KG1 (cell line): Measurements from ENCODE around the gene IRF6.
"Not testable (repeated sequence)": the region's sequence is repeated elsewhere in the genome, so short reads cannot be mapped to it uniquely, and the experiment has no call there.

Source experiments
- DNase-seq: peaks from one replicate; lab custom pipeline; 2025; lab: John Stamatoyannopoulos, UW

IRF6 gene

DNA sequence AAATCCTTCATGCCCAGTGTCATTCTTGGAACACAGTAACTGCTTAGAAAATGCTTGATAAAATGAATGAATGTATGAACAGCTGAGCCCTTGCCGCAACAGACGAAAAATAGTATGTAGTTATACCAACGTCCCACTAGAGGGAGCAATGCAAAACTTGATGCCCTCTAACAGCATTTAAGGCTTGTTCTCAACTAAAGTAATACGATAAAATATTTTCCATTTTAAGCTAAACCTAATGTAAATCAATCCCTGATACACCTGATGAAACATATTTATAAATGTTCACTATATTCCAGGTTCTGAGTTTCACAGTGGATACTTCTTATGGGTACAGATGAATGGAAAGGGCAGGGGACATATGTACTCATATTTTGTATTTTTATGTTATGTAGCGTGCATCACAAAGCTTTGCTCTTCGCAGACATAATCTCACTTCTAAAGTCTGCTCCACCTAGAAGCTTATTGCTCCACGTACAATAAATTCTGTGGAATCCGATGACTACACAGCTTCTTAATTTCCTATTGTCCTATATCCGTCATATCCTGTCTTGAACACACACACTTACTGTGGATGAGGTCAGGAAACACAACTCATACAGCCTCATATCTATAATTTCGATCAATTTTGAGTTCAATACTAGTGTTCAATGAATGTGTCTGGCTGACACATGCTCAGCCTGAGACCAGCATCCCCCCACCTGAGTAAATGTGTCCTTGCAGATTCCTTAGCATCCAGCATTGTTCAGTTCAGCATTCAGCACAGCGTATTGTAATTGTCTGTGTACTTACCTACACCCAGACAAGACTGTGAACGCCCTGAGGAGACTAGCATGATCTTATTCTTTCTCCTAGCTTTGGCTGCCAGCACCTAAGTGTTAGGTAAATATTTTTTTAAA is 17.4 kb upstream of the IRF6 start:
- DNase-seq, result peak; percentile 12

DNA sequence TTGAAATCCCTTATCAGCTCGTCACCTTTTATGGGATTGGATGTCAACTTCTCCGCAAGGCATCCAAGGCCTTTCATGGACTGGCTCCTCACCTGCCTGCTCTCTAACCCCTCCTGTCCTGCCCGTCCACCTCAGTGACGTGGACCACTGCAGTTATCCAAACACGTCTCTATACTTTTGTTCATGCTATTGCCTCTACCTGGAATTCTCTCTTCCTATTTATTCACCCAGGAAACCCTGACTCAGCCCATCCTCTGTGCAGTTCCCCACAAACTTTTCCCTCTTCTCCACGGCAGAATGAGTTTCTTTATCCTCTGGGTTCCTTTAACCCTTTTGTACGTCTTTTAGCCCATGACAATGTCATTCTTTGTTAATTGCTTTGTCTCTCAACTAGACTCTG is 16.8 kb upstream of the IRF6 start:
- DNase-seq, result no peak

DNA sequence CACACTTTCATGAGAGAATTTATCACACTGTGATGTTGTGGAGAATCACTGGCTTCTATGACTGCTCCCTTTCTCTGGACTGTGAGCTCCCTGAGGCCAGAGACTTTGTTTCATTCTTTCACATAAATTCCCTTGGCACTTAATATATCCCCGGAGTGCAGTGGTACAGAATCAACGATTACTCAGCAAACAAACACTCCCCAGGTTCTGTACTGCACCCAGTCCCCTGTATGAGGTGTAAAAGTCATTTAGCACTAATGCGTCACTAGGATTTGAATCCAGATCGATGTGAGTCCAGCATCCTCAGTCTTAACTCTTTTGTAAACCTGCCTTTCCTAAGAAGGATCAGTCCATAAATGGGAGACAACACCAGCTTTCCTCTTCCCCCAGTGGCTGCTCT is 15.0 kb upstream of the IRF6 start:
- DNase-seq, result no peak

DNA sequence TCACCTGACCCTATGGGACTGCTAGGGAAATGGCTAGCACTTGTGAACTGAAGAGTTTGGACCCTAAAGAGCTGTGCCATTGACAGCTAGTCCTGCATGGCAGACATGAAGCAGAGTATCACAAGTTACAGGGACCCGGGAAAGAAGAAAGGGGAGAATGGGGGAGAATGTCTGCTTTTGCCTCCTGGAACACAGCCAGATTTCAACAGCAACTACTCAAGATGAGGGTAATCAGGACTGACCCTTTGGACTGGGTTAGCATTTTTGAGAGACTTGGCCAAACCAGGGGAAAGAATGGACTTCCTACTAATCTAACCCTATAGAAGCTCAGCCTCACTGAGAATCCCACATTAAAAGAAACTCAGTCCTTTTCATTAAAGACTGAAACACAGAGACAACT is 13.1 kb upstream of the IRF6 start:
- DNase-seq, result no peak

DNA sequence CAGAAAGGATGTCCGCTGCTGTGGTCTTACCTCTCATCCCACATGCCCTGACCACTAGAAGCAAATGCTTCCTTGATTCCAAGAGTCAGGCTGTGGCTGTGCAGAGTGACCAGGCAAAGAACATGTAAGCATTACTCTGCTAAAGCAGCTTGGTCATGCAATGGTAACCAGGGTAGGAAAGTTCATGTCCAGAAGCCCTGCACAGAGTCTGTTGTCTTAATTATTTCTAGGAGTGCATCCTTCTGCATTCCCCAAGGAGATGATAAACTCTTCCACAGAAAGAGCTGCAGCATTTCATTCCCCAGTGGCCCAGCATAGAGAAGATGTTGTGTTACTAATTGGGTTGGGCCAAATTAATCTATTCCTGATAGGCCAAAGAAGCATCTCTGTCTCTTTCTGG is 11.7 kb upstream of the IRF6 start:
- DNase-seq, result no peak

DNA sequence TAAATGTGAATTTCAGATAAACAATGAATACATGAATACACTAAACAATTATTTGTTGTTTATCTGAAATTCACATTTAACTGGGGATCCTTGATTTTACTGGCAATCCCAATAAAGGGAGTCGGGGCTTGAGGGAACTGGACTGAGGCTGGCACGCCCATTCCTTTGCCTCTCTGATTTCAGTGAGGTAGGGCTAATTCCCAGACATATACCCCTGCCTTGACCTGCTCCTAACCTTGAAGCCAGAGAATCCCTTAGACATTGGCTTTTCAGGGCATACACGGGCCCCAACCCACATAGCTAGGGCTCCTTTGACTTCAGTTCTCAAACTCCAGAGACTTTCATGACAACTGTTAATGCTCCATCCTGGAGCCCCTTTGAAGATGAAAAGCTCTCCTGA is 11.0 kb upstream of the IRF6 start:
- DNase-seq, result no peak

DNA sequence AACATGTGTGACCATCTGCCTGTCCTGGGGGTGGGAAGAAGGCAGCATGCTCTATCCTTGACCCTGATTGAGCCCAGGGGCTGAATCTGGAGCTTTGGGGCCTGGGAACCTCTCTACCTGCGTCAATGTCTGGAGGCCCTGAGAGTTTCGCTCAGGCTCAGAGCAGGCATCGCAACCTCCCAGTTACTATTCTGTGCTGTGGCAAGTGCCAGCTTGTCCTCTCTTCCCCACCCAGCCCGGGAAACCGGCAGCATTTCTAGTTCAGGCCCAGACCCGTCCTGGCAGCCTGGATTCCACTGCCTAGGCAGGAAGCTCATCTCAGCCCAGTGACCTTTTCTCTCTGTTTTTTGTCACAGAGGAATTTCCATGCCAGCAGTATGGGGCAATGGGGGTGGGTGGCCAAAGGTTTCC is 10.0 kb upstream of the IRF6 start:
- no peak for DNase-seq

DNA sequence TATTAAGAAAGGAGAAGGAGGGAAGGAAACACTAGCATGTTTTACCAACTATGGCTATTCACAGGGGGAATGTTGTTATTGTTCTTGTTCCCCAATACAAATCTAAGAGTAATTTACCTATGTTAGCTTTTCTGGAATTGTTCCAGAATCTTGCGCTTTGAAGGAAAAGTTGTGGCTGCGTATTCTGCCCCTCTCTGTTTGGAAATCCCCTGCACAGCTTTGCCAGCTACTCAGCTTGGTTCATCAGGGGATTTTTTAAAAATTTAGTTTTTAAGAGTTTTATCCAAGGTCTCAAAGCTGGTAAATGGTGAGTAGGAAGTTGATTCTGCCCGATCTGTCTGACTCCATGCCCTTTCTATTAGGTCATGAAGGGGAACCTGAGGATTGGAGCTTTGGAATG is 9.5 kb upstream of the IRF6 start:
- no peak for DNase-seq

DNA sequence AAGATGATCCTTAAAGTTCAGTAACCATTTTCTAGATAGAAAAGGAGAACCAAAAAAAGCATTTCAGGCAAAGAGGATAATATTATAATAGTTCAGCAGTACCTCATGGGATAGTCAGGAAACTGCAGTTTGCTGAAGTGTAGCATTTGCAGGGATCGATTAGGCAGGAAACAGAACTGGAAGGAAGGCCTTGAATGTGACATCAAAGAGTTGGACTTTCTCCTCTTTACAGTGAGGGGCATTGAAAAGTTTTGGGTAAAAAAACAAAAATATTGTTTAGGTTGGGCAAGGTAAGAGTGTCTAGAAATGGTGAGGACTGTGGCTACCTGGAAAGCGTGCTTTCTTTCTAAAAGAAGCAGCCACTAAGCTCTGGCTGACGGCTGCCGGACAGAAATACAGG is 8.0 kb upstream of the IRF6 start:
- DNase-seq, result no peak

DNA sequence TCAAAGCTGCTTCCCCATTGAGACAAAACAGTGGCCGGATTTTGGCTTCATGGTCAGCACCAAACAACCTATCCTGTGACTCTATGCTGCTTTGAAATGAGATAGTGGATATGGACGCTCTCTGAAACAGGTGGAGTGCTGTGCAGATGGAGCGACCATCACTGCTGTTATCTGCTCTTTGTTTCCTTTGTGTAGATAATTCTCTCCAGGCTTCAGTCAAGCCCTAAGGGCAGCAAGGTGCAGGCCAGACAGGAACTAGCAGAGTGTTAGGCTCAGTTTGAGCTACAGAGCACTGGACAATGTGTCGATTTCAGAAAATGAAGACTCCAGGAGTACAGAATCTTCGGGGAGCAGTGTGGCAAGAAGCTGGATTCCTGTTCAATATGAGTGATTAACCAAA is 4.8 kb upstream of the IRF6 start:
- DNase-seq, result no peak

DNA sequence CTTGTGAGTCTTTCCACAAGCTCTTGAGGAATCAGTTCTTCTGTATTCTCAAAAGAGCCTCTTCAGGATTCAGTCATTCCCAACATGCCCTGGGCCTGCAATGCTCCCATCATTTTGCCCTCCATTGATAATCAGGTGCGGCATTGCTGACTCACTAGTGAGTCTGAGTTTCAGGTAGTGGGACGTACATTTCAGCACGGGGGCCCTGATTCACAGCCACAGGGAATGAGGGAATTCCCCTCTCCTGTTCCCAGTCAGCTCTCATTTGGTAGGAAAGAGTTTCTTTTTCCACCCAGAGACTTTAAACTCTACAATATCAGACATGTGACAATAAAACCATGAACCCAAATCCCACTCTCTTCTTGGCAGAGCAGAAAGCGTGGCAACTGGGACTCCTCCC is 3.7 kb upstream of the IRF6 start:
- no peak for DNase-seq

DNA sequence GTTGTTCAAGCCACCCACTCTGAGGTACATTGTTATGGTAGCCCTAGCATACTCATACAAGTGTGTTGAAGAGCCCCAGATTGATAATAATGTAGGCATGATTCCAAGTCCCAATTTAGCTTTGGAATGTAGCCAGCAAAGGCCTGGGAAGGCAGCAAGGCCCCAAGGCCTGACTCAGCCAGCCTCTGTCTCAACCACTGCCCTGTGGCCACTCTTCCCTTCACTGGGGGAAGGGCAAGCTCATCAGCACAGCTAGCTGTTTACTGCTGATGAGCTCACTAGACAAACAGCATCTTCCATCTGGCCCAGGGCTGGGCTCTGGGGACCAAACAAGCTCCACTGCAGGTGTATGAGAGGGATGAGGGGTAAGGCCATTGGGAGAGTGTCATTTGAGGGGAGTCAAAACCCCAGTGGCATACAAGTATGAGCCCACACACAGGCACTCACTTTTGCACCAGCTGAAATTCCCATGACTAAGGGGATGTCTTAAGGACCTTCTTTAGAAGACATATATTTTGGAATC is 2.2 kb upstream of the IRF6 start:
- no peak for DNase-seq

DNA sequence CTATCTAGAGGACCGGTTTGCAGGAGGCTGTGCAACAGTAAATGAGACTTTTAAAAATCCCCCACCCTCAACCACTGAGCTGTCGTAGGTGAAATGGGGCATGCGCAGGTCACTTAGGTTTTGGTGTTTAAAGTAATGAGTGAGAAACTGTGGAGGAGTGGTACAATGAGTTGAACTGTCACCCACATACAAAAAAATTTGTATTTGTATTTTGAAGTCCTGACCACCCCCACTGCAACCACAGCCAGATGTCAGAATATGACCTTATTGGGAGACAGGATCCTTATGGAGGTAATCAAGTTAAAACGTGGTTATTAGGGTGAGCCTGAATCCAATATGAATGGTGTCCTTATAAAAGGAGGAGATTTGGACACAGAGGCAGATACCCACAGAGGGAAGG is 1.6 kb upstream of the IRF6 start:
- DNase-seq, result no peak

DNA sequence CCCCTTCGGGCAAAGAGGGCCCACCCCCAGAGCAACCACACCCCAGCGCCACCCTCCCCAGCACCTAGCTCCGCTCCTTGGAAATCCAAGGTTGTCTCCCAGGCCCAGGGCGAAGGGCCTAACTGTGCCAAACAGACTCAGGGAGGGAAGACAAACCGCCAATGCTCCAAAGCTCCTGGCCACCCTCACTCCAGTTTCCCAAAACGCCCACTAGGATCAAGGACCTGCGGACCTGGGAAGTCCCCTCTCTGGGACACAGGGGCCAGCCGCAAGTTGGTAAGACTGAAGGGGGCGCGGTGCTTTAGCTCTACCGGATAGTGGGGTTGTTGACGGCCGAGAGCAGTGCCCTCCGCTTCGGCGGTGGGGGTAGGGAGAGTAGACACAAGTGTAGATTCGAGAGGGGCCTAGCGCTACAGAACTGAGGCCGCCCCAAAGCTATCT is 581 bp downstream of the IRF6 start:
- no peak for DNase-seq

DNA sequence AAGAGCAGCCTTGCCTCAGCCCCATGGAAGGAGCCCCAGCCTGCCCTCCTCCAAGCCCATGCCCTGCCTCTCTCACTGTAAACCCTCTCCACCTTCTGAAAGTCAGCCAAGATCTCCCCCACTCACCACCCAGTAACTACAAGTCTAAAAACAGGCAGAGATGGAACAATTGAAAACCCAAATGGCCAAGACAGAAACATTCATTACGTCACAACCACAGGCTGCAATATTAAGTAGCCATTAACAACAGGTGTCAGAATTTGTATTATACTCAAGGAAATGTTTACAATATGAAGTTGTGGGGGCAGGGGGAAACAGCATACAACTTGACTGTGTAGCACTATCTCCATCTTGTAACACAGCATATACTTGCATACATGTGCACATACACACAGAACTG is 2.4 kb downstream of the IRF6 start:
- DNase-seq, result no peak

DNA sequence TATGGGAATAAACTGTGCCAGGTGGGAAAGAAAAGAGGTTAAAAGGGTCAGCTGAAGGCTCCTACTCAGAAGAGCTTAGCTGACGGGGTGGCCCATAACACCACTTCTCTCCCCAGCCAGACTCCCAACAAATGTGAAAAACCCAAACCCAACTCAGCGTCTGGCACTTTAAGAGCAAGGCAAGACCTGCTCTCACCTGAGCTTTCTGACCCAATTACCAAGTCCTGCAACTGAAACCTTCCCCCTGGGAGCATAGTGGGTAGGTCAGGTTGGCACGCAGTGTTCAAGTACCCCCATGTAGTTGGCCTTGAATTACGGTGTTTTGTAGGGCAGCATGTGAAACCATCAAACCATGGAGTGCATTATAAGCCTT is 3.2 kb downstream of the IRF6 start:
- no peak for DNase-seq

DNA sequence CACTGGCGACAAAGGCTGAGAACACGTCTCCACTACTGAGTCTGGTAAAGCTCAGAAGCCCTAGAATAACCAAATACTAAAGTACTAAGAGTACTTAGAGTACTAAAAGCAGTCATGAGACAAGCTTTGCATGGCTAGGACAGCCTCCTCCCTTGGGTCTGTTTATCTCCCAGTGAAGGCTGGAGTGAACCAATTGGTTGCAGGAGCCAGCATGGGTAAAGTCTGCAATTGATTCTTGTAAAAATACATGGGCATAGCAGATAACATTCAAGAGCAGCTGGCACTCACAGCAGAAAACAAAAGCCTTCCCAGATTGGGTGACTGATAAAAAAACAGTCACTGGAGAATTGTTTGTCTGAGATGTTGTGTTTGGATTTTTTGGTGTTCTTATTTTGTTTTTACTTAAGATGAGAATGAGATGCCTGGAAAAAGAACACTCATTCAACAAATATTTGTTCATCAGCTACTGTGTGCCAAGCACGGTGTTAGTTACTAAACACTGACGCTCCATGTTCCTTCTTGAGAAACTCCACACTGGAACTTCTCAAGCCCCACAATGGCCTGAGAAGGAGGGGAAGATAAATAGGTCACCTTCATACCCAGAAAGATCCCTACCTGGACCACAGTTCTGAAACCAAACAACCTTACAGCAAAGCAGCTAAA is 3.7 kb downstream of the IRF6 start:
- no peak for DNase-seq

DNA sequence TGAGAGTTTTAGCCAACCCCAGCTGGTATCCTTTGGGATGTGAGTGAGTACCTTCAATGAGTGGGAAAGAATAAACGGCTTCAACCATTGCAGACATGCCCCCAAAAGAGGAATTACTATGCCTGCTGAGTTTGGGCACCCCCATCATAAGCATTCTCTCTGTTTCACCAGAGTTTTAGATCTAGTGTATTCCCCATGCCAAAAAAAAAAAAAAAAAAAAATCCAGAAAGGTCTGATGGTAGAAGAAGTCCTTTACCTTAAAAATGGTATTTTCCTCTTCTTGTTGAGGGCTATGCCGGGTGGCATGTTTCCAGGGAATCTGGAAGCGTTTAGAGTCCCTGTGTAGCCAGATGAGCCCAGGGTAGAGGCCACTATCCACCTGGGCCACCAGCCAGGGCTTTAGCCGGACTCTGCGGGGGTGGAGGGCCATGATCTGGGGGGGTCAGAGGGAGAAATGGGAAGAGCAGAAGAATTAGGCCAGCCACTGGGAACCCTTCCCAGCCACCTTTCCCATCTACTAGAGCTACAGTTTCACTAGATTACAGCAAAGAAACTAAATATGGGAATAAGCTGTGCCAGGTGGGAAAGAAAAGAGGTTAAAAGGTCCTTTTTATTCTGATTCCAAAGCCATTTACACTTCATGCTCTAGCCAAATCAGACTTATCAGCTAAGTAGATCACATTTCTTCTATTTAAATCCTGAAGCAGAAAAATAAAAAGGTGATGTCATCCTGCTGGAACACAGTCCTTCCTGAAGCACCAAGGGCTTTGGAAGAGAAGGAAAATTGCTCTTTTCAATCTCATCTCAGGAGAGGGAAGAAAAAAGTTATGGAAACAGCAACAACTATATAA is 4.7 kb downstream of the IRF6 start:
- no peak for DNase-seq

DNA sequence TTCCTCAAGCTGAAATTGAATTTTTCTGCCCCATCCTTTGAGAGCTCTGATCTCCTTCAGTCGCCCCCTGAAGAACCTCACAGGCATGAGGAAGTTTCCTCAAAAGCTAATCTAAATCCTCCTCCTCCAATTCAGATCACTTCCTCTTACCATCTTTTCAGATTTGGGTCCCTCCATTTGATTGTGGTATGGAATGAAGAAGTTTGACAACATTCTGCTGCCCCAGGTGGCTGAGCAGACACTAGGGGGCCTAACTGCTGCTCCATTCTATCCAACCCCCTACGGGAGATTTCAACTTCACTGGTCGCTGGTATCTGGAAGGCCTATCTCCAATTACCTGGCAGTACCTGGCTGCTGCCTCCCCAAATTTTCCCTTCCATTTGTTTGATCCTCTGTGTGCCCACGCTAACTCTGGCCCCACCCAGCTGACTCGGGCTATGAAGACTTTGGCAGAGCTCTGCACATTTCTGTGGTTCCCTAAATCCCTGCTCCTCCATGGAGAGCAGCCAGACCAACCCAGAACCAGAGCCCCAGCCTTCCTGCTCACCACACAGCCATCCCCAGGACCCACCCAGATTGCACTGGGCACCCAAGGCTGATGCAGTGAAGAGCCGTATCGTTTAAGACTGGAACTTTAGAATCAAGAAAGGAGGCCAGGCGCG is 7.8 kb downstream of the IRF6 start:
- DNase-seq, result no peak

DNA sequence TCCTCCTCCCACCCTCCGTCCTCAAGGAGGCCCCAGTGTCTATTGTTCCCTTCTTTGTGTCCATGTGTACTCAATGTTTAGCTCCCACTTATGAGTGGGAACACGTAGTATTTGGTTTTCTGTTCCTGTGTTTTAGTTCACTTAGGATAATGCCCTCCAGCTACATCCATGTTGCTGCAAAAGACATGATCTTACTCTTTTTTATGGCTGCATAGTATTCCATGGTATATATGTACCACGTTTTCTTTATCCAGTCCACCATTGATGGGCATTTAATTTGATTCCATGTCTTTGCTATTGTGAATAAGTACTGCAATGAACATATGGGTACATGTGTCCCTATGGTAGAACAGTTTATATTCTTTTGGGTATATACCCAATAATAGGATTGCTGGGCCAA is 12.2 kb downstream of the IRF6 start:
- not testable (repeated sequence) for DNase-seq

DNA sequence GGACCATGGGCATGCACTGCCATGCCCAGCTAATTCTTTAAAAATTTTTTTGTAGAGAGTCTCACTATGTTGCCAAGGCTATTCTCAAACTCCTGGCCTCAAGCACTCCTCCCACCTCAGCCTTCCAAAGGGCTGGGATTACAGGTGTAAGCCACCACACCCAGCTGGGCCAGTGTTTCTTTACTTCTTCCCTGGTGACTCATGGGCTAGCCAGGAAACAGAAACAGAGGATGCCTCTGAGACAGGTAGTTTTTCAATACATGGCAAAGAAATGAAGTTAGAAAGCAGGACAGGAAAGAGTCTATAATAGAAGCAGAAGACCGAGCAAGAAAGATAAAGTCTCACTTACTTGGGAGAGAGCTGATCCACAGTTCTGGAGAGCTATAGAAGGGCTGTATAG is 14.0 kb downstream of the IRF6 start:
- DNase-seq, result no peak
